Measurements from ENCODE around the gene ARMH3. TPM values are rescaled to one million over a fixed set of nuclear protein-coding genes. Genes with fewer than 3 reads are reported as not detected.
A peak's percentile ranks its signal among the peaks of the same experiment; 100 is the strongest.

ARMH3 gene
- total RNA-seq, 1 donor from 2014 or later = 6.3 TPM

DNA sequence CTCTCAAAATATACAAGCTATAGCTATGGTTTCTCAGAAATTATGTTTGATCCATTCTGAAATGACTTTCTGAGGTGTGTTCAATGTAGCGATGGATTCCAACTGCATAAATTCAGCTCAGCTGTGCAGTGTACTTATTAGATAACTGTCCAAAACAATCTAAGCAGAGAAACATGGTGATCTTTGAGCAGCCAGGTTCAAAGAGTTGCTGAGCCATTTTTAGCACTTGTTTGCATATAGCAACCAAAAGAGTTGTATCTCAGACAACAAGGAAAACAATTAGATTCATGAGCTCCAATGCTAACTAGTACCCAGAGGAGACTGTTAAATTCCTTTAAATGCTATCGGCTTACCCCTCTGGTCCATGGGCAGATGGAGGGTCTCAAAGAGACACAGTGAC lies 196.4 kb downstream of the ARMH3 start:
- FAIRE-seq (no peak), DNase-seq (ENCODE audit: low read depth) (no peak)

DNA sequence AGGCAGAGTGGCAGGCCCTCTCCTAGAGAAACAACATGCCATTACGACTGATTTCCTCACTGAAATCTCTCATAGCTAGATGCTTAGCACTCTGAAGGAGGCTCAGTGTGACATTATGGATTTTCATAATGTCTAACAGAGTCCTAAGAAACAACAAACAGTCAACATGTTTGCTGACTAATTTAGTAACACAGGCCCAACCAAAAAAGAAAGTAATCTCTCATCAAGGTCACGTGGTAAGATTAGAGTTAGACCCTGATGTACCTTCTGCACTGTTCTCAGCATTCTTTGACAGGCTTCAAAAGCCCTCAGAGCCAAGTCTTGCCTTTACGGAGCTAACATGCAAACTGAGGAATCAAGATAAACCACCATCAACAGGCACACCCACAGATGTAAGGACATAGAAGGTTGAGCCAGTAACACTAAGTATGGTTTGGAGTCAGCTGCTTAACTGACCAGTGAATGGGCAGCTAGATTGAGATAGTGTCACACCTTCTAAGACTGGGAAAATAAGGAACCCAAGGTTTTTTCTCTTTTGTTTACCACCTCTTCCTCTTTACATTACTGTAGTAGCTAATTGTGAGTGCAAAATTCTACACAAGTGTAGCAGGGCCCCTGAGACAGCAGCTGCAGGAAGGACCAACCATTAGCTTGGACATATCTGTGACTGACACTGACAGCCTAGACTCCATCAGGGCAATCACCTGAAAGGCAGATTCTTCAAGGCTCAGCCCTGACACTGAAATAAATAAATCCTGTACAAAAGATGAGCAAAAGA lies 197.1 kb downstream of the ARMH3 start:
- no peak for DNase-seq (ENCODE audit: low read depth)
- Histone ChIP-seq H3K36me3 (ENCODE audit: control insufficient read depth, insufficient read depth, low read length) (no peaks in the 10 kb centered on the region), H3K27me3 (ENCODE audit: control insufficient read depth, insufficient read depth, low read length) (no peaks in the 10 kb centered on the region), H3K4me3 (ENCODE audit: low read depth, low read length) (no peak overlapping the region)
- FAIRE-seq = no peak
- TF ChIP-seq, protein P1, sequence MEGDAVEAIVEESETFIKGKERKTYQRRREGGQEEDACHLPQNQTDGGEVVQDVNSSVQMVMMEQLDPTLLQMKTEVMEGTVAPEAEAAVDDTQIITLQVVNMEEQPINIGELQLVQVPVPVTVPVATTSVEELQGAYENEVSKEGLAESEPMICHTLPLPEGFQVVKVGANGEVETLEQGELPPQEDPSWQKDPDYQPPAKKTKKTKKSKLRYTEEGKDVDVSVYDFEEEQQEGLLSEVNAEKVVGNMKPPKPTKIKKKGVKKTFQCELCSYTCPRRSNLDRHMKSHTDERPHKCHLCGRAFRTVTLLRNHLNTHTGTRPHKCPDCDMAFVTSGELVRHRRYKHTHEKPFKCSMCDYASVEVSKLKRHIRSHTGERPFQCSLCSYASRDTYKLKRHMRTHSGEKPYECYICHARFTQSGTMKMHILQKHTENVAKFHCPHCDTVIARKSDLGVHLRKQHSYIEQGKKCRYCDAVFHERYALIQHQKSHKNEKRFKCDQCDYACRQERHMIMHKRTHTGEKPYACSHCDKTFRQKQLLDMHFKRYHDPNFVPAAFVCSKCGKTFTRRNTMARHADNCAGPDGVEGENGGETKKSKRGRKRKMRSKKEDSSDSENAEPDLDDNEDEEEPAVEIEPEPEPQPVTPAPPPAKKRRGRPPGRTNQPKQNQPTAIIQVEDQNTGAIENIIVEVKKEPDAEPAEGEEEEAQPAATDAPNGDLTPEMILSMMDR (IDR thresholded peaks at IDR 0.05; ENCODE audit: insufficient read depth, low read length, severe bottlenecking) = no peak

More for the DNA sequence above, 196.4 kb downstream of the ARMH3 start:
- Histone ChIP-seq H3K4me3 (ENCODE audit: low read depth, low read length) (no peak overlapping the region), H3K36me3 (ENCODE audit: control insufficient read depth, insufficient read depth, low read length) (no peaks in the 10 kb centered on the region), H3K27me3 (ENCODE audit: control insufficient read depth, insufficient read depth, low read length) (no peaks in the 10 kb centered on the region)
- TF ChIP-seq, protein P1 (IDR thresholded peaks at IDR 0.05; ENCODE audit: insufficient read depth, low read length, severe bottlenecking) = no peak

DNA sequence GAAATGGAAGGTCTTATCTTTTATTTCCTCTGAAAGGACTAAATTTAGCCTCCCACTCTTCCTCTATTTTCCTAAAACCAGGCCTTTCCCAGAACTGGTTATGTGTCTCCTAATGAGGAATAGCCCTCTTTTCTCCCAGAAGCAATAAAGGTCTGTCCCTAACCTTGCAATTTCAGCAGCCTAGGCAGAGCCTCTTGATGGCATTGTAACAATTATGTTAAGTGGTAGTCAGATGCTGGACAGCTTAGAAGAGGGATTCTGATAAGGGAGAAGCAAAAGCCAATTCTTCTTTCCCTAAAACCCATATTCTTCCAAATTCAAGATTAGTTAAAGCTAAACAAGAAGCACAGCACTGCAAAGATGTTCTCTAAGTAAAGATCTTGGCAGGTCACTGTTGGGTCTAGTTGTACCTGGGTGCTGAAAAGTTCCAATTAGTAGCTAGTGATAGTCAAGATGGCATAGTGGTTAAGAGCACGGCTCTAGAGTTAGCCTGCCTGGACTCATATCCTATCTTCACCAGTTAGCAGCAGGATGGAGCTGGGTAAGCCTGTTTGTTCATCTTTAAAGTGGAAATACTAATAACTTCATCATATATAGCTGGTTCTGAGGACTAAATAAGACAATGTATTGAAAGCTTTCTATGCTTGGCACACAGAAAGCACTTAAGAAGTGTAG lies 198.0 kb downstream of the ARMH3 start:
- Histone ChIP-seq H3K27me3 (ENCODE audit: control insufficient read depth, insufficient read depth, low read length) (no peaks in the 10 kb centered on the region), H3K36me3 (ENCODE audit: control insufficient read depth, insufficient read depth, low read length) (no peaks in the 10 kb centered on the region), H3K4me3 (ENCODE audit: low read depth, low read length) (no peak overlapping the region)
- DNase-seq (ENCODE audit: low read depth) (no peak), FAIRE-seq (no peak)
- TF ChIP-seq, protein P1 (IDR thresholded peaks at IDR 0.05; ENCODE audit: insufficient read depth, low read length, severe bottlenecking) = no peak

DNA sequence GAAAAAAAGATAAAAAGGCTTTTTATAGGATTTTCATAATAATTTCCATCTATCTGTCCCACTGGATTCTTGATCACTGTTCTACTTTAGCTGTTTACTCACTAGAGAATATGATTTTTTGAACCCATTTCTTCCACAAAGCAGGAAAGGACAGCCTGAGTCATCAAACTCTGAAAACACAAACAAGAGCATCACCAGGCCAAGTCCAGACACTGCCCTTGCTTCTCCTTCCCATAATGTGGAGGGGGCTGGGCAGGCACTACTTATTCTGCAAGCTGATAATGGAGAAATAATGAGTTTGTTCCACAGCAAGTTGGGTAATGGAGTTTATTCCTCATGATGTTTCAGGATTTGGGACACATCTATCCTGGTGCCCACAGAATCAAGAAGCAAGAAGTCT lies 199.3 kb downstream of the ARMH3 start:
- no peak overlapping the region for H3K4me3 ChIP-seq (ENCODE audit: low read depth, low read length)
- no peak for FAIRE-seq
- H3K27me3 ChIP-seq (ENCODE audit: control insufficient read depth, insufficient read depth, low read length) = no peaks in the 10 kb centered on the region
- TF ChIP-seq, protein P1 (IDR thresholded peaks at IDR 0.05; ENCODE audit: insufficient read depth, low read length, severe bottlenecking) = no peak
- DNase-seq (ENCODE audit: low read depth) = peak; percentile 60
- H3K36me3 ChIP-seq (ENCODE audit: control insufficient read depth, insufficient read depth, low read length) = peaks cover under 1% of the 10 kb centered on the region

DNA sequence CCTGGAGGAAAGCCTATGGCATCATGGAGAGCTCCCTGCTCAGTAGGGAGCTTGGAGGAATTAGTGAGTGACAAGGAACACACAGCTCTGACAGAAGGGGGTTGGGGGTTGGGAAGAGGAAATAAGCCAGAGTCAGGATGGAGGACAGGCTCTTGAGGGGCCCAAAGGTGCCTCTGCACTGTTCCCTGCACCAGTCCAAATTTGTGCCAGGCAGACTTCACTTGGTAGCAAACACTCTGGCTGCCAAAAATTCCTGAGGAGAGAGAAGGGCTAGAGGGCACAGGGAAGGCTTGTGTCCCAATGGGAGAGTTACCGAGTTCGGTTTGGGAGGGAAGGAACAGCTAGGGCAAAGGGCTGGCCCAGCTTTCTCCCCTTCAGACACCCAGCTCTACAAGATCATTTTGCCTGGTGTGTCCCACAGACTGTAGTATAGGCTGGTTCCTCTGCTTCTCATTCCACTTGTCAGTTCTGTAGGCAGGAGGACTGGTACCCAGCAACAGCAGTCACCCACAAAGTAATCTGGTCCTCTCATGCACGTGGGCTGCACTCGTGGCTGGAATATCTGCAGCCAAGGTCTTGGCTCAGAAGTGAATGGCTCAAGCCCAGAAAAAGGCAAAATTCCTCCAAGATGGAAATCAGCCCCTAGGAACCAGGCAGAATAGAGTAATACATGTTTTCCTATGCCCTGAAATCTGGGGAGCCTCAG lies 204.4 kb downstream of the ARMH3 start:
- Histone ChIP-seq H3K36me3 (ENCODE audit: control insufficient read depth, insufficient read depth, low read length) (peaks cover 2% of the 10 kb centered on the region), H3K27me3 (ENCODE audit: control insufficient read depth, insufficient read depth, low read length) (no peaks in the 10 kb centered on the region), H3K4me3 (ENCODE audit: low read depth, low read length) (no peak overlapping the region)
- TF ChIP-seq, protein P1 (IDR thresholded peaks at IDR 0.05; ENCODE audit: insufficient read depth, low read length, severe bottlenecking) = no peak
- DNase-seq (ENCODE audit: low read depth) (no peak), FAIRE-seq (no peak)

Data from bronchial epithelial cell (primary cell).